Stimulated activated CD8-positive, alpha-beta memory T cell treated with anti-CD3 and anti-CD28 coated beads, Interleukin-7, amount 100 ng/mL, for 24 hours (primary cell): ENCODE measurements around the gene ATP11A.
"Not testable (repeated sequence)": the region's sequence is repeated elsewhere in the genome, so short reads cannot be mapped to it uniquely, and the experiment has no call there.

ENCODE experiments used
- DNase-seq: peaks from one replicate; pipeline ENCODE4 v3.0.0-alpha.2; 2020; ENCODE audit warnings: low read depth

ATP11A gene

DNA sequence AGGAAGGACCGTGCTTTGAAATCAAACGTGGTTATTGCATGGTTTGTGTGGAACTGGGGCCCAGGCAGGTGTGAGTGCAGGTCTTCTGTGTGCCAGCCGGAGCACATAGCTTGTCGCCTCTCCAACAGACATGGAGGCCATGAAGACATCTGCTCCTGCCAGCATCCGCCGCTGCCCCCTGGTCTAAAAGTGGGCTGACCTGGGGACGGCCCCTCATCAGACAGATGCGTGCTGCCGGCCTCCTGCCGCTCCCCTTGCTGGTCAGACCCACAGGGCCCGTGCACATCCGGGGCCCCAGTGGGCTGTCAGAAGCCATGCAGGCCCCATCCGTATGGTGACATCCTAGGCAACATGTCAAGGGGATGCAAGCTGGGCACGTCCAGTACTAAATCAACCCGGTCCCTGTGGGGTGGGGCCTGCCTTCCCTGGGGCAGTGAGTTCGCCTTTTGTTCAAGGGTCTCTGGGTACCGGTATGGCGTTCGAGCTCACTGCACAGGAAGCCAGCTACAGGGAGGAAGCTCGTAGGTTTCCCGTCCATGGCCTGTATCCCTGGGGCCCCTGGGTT, 191.2 kb downstream of the ATP11A start:
- no peak for DNase-seq

- no peak for DNase-seq
Measured at GRCh38 chr13:112881656-112882554, 192.1 kb downstream of the ATP11A start.

GRCh38 chr13:112882555-112883024, 192.8 kb downstream of the ATP11A start:
- no peak for DNase-seq

DNA sequence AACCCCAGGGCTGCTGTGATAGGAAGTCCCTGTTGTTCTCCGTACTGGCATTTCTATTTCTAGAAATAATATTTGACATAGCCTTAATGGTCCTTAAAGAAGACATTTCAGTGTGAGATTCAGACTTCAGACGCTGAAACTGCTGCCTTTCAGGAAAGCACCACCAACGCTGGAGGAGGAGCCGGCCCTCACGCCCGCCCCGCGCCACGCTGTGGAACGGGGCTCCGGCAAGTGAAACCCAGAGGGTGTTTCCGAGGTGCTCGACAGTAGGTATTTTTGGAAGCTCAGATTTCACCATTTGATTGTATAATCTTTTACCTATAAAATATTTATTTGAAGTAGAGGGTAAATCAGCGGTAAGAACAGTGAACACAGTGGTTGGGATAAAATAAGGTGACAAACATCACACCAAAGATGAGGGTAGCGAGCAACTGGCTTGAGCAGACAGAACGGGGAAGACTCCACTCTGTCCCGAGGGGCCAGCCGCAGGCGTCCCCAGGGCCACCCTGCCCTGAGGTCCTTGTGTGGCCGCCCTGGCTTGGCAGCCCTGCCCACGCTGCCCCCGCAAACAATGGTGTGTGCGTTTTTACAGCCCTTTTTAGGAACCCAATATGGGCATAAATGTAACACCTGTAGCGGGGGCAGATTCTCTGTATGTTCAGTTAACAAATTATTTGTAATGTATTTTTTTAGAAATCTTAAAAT, 193.6 kb downstream of the ATP11A start:
- DNase-seq = no peak

GRCh38 chr13:112884700-112885099, 194.9 kb downstream of the ATP11A start:
- not testable (repeated sequence) for DNase-seq

GRCh38 chr13:112885242-112885781, 195.5 kb downstream of the ATP11A start:
- DNase-seq = no peak

DNA sequence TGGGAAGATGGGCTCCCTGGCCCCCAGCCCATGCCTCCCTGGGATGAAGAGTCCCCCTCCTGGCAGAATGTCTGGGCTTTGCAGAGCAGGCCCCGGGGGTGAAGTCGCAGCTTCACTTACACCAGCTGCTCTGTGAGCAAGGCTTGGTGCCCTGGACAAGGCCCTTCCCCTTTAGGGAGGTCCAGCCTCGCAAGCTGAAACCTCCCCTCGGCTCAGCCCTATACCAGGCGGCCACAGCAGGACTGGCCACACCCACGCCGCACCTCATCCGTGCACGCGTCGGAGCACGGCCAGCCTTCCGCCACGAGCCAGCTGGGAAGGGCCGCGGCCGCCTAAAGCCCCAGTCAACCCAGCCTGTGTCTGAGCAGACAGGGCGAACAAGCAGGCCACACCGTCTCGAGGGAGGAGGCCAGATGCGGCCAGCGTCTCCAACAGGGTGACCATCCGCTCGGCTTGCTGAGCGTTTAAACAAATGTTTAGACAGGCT, 196.0 kb downstream of the ATP11A start:
- no peak for DNase-seq

GRCh38 chr13:112887151-112887550, 197.3 kb downstream of the ATP11A start:
- DNase-seq = no peak

GRCh38 chr13:112887557-112887991, 197.7 kb downstream of the ATP11A start:
- DNase-seq = no peak

- no peak for DNase-seq
Measured at GRCh38 chr13:112888238-112889111, 198.6 kb downstream of the ATP11A start.

DNA sequence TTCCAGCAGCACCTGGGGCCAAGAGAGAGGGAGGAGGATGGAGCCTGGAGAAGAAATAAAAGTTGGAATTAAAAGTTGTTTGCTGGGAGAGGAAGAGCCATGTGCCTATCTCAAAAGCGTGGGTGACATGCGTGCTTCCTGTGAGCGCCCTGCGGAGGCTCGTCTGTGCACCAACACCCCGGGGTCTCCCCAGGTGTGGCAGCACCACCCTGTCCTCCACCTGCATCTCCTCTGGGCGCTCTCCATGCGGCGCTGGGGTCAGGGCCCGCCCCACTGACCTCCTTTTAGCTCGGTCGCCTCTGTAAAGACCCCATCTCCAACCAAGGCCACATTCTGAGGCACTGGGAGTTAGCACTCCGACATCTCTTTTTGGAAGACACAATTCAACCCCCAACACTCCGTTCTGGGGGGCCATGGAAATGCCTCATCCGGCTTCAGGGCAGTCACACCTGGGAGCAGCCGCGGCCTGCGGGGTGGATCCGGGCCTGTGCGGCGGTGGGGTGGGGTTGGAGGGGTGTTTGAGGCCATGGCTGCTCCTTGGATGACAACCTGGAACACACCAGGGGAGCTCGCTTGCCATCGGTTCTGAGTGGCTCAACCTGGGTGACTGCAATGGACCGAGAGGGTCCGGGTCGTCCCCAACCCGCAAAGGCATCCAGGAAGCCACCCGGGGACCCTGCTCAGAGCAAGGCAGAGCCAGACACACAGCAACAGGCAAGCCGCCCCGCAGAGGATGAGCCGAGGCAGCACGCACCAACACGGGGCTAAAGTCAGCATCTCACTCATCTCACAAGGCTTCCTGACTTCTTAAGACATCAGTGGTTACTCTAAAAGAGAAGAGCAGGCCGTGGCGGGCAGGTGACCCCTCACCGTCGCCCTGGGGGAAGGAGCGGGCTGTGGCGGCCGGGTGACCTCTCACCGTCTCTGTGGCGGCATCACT, 199.8 kb downstream of the ATP11A start:
- no peak for DNase-seq

DNA sequence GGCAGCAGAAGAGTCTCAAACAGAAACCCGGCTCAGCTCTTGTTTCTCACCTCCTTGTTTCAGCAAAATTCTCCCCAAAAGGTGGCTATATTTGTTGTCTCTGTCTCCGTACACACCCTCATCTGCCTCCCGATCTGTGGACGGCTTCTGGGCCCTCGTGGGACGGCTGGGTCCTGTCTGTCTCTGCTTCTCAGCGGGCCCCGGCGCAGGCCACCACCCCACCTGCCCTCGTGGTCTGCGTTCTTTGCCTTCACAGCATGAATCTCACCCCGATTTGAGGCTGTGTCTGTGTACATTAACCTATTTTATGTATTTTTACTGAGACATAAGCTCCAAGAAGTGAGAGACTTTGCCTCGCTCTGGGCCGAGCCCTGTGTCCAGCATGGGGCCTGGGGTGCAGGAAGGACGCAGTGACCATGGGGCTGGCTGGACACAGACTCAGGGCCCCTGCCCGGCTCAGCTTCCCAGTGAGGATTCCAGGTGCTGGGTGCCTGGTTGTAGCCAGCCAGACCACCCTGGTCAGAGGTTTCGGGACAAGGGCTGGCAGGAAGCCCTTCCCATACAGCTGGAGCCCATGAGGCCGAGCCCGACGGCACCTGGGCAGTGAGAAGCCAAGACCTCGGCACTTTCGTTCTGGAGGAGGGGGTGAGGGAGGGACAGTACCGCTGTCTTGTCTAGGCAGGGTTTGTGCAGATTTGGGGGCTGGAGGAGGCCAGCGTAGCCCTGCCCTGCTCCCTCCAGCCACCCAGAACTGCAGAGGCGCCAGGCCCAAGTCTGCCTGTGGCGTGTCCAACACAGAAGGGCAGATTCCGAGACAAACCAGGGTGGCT, 200.7 kb downstream of the ATP11A start:
- DNase-seq = no peak

- no peak for DNase-seq
Measured at GRCh38 chr13:112891477-112892401, 201.9 kb downstream of the ATP11A start.

DNA sequence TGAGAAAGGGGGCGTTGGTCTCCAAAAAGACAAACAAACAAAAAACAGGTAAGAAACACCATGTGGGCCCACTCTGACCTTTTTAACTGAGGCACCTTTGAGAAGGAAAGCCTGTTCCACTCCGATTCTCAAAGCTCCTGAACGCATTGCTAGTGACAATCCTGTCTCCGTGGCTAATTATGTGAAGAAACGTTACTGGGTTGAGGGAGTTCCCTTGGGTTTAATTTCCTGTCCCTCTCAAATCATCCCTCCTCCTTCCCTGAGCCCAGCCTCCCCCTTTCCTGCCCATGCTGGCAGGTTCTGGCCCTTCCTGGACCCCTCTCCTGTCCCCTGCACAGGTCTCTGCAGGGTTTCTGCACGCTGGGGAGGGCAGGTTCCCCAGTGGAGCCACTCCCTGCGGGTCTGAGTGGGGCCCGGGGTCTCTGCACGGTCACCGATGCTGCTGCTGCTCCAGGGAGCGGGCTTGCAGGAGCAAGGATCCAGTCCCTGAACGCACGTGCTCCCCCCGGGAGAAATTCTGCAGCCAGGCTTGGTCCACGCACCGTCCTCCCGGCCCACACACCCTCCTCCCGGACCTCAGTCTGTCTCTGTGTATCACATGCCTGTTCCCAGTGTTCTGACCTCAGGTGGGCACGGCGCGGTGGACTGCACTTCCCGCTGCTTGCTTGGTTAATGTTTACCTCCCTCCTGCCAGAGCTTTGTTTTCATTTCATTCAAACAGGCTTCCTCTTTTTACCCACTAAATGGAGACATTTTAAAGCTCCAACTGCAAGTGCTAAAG, 202.8 kb downstream of the ATP11A start:
- no peak for DNase-seq

GRCh38 chr13:112893207-112893569, 203.3 kb downstream of the ATP11A start:
- no peak for DNase-seq

DNA sequence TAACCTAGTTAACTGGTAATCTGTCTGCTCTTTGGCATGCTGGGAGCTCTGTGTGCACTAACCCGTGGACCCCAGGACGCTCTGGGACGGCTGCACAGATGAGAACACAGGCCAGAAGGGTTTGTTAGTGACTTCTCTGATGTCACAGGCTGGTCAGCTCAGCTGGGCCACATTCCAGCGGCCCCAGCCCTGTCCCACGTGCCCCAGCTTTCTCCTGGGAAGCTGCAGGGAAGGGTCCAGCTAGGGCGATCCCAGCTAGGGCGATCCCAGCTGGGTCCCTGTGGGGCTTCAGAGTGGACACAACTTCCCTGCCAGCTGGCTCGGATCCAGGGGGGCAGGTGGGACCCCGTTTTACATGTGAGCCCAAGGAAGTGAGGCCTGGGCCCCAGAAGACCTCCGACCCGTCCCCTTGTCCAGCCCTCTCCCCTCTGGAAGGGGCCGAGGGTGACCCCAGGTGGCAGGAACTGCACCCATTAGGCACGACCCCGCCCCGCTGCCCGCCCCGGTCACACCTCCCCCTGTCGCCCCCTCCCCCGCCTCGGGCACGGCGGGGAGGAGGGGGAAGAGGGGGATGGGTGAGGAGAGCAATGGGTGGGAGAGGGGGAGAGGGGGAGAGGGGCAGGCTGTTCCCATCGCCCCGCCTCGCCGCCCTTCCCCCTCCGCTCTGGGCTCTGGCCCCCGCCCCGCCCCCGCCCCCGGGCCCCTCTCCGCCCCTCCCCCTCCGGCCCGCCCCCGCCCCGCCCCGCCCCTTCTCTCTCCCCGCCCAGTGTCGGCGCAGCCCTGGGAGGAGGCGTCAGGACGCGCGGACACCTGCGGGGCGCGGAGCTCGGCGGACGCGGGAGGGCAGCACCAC, 204.0 kb downstream of the ATP11A start:
- no peak for DNase-seq

- no peak for DNase-seq
Measured at GRCh38 chr13:112894423-112894672, 204.5 kb downstream of the ATP11A start.
